Heart left ventricle (tissue), 16 donors: ENCODE data around the gene USP10. TPM values are rescaled to one million over a fixed set of nuclear protein-coding genes. Genes with fewer than 3 reads are reported as not detected.

Experiments used
- ATAC-seq, 4 donors: fragments of 200-7000 bp; cut with Tn5 transposase; one replicate each; pipeline ENCODE4 v1.9.1; 2020 to 2022; ENCODE audit warnings: moderate library complexity in 4 of 4, mild to moderate bottlenecking in 3 of 4, moderate number of reproducible peaks in 1 of 4
- DNase-seq, 5 donors: peaks; one replicate each; pipeline ENCODE4 v3.0.0-alpha.2; 2020
- H3K27ac ChIP-seq, 12 donors: fragments of 200-600 bp; sonication (generic) in 4 of 12; one replicate each; pipeline versions ENCODE4 v1.5.0 to v1.8.0; 2016 to 2022; ENCODE audit warnings: mild to moderate bottlenecking in 2 of 12
- H3K27me3 ChIP-seq, 9 donors: fragments of 200-600 bp; sonication (generic) in 2 of 9; one replicate each; pipeline versions ENCODE4 v1.5.1 to v1.8.0; 2016 to 2022; ENCODE audit warnings: mild to moderate bottlenecking in 3 of 9
- H3K36me3 ChIP-seq, 9 donors: fragments of 200-600 bp; sonication (generic) in 2 of 9; one replicate each; pipeline versions ENCODE4 v1.5.0 to v1.8.0; 2018 to 2022; ENCODE audit warnings: mild to moderate bottlenecking in 2 of 9
- H3K4me1 ChIP-seq, 12 donors: fragments of 200-600 bp; sonication (generic) in 4 of 12; one replicate each; pipeline versions ENCODE4 v1.5.0 to v1.8.0; 2016 to 2022; ENCODE audit warnings: mild to moderate bottlenecking in 3 of 12
- H3K4me3 ChIP-seq, 12 donors: fragments of 200-600 bp; sonication (generic) in 4 of 12; one replicate each; pipeline versions ENCODE4 v1.5.0 to v1.8.0; 2017 to 2022; ENCODE audit warnings: mild to moderate bottlenecking in 9 of 12, moderate library complexity in 4 of 12
- H3K9me3 ChIP-seq, 12 donors: fragments of 200-600 bp; sonication (generic) in 4 of 12; one replicate each; pipeline versions ENCODE4 v1.5.0 to v1.8.0; 2016 to 2022; ENCODE audit warnings: mild to moderate bottlenecking in 1 of 12
- CTCF ChIP-seq, 12 donors: fragments of 200-600 bp; sonication (generic) in 4 of 12; IDR thresholded peaks; one replicate each; pipeline versions ENCODE4 v1.5.0 to v1.8.0; 2018 to 2022; ENCODE audit warnings: antibody characterized with exemption in 12 of 12, mild to moderate bottlenecking in 5 of 12
- POLR2A ChIP-seq, 2 donors: fragments of 450-650 bp; IDR thresholded peaks; one replicate each; pipeline ENCODE4 v1.6.1; 2017; ENCODE audit warnings: antibody characterized with exemption in 2 of 2, mild to moderate bottlenecking in 2 of 2, moderate library complexity in 2 of 2
- WGBS, 4 donors: extraction: QIAGEN DNeasy Blood & Tissue Kit in 2 of 4; methylation state at CpG; one replicate each; pipeline versions ENCODE4 v1.1.5 to v1.1.7; 2013 to 2018; 5-methylcytosine and 5-hydroxymethylcytosine counted together
- intact Hi-C, 10 donors: fragments of 100-400 bp; cut with DNase I; formaldehyde crosslinking; loops; one replicate each; pipeline versions ENCODE4 v1.11.1 to v1.14.2; 2022
- polyA plus RNA-seq, 2 donors: library from polyadenylated mRNA; stranded (reverse); fragments of 200-250 nt; gene quantifications; one replicate each; pipeline ENCODE4 v1.2.3, GENCODE V29; 2013
- total RNA-seq, 9 donors: library from RNA; depleted of rRNA in 2 of 9; stranded (reverse); fragments of >200 nt in 2 of 9; fragmentation: NEBNext Ultra II Directional in 3 of 9; extraction: Animal tissue kit (Norgen Biotek cat#: 25700) in 3 of 9; gene quantifications; one replicate each; pipeline versions ENCODE4 v1.1.0 to v1.2.4, GENCODE V29; 2016 to 2023
- donor health status: ischemic (EF 13 %, LVEDD 7.1; RV severe dilation, severe dysfunction).
- donor health status: healthy with polysubstance abuse.
- donor health status: DM: no; HTN: yes; CAD: no.
- donor health status: DM: no; HTN: no; CAD: no.
- donor health status: ischemic (EF 25% LVEDD 6.9; RV normal size, moderate dysfunction).
- donor health status: ischemic (EF 25% LVEDD 5.7; RV mildly dilated, moderate dysfunction).
- donor health status: healthy.
- donor health status: DM: yes; HTN: yes; CAD: no.
- donor health status: ischemic (EF 35%, LVEDD 5.7; RV mildly dilated, moderate dysfunction).
- donor health status: nonischemic (EF 11% LVEDD 7.7; RV severe dilation, severe dysfunction).
- donor health status: DM: yes; HTN: yes; CAD: no.
- donor health status: PGD.
- donor health status: ischemic (EF 29% LVEDD 5.4; RV normal size, mild dysfunction).
- donor health status: nonischemic (EF 23%, LVEDD 6.1; RV moderate dilation, normal function).

The USP10 gene
- total and polyA plus RNA-seq, 11 donors = 17.8 to 73.5 (median 61.6) TPM

GRCh38 chr16:84820305-84820684, 120.5 kb downstream of the USP10 start:
- peak overlapping the region in 9 of 12 donors; percentile 1 to 97 (median 75) for H3K27ac ChIP-seq
- peaks cover 0 to 48% (median 8%) of the 10 kb centered on the region in 12 donors for H3K4me1 ChIP-seq
- peak overlapping the region; percentile 9 to 84 (median 62) for H3K4me3 ChIP-seq
- no peaks in the 10 kb centered on the region for H3K9me3 ChIP-seq
- H3K36me3 ChIP-seq = no peaks in the 10 kb centered on the region
- ATAC-seq = no peak
- peak in 1 of 5 donors; percentile 20 for DNase-seq
- peaks cover 0 to 9% (median 0%) of the 10 kb centered on the region in 9 donors for H3K27me3 ChIP-seq
- intact Hi-C loops = loop anchor here in 2 of 10 donors (5.0 to 10.0 kb wide), 3 partner anchors 52 to 132 kb away; no protein-coding TSS in a partner anchor
- WGBS, 4 donors = 43 to 61% (median 56%) methylated on average over 6 to 8 of the region's 8 CpGs
- TF ChIP-seq POLR2A (IDR thresholded peaks at IDR 0.05) (no peak), CTCF (IDR thresholded peaks at IDR 0.05) (no peak)

- WGBS, 4 donors = 66 to 77% (median 74%) methylated on average over 3 to 12 of the region's 12 CpGs
- Histone ChIP-seq H3K27ac (peak overlapping the region in 9 of 12 donors; percentile 20 to 97 (median 75)), H3K36me3 (no peaks in the 10 kb centered on the region), H3K9me3 (no peaks in the 10 kb centered on the region), H3K27me3 (peaks cover 0 to 9% (median 0%) of the 10 kb centered on the region in 9 donors), H3K4me1 (peaks cover 0 to 50% (median 8%) of the 10 kb centered on the region in 12 donors), H3K4me3 (peak overlapping the region; percentile 9 to 84 (median 62))
- TF ChIP-seq CTCF (IDR thresholded peaks at IDR 0.05) (no peak), POLR2A (IDR thresholded peaks at IDR 0.05) (no peak)
- intact Hi-C loops = loop anchor here in 2 of 10 donors (5.0 to 10.0 kb wide), 3 partner anchors 52 to 132 kb away; no protein-coding TSS in a partner anchor
- ATAC-seq (peak in 1 of 4 donors; percentile 1), DNase-seq (peak in 2 of 5 donors; percentile 24)
Measured at GRCh38 chr16:84820771-84821170, 121.0 kb downstream of the USP10 start.

- Histone ChIP-seq H3K4me1 (peaks cover 0 to 54% (median 8%) of the 10 kb centered on the region in 12 donors), H3K36me3 (no peaks in the 10 kb centered on the region), H3K9me3 (no peaks in the 10 kb centered on the region), H3K27ac (peak overlapping the region in 11 of 12 donors; percentile 20 to 97 (median 69)), H3K27me3 (peaks cover 0 to 9% (median 0%) of the 10 kb centered on the region in 9 donors), H3K4me3 (peak overlapping the region; percentile 9 to 84 (median 62))
- intact Hi-C loops = loop anchor here in 2 of 10 donors (5.0 to 10.0 kb wide), 3 partner anchors 51 to 131 kb away; no protein-coding TSS in a partner anchor
- DNase-seq = no peak
- no peak for ATAC-seq
- no peak for TF ChIP-seq CTCF (IDR thresholded peaks at IDR 0.05)
- no peak for TF ChIP-seq POLR2A (IDR thresholded peaks at IDR 0.05)
- WGBS, 4 donors = 85 to 92% (median 86%) methylated on average over 8 to 9 of the region's 9 CpGs
Measured at GRCh38 chr16:84821179-84821578, 121.4 kb downstream of the USP10 start.
